ENCODE measurements around the gene LDHD.

The LDHD gene

GRCh38 chr16:75071621-75072020, 45.0 kb downstream of the LDHD start:
- peaks cover 57% of the 10 kb centered on the region for H3K4me1 Mint-ChIP-seq
- peaks cover 2% of the 10 kb centered on the region for H3K36me3 Mint-ChIP-seq (ENCODE audit: low read depth)
- H3K4me3 Mint-ChIP-seq, result no peak overlapping the region
- TF ChIP-seq CTCF (IDR thresholded peaks at IDR 0.05; ENCODE audit: unreplicated experiment in 3 of 3), result no peak
- no peak overlapping the region for H3K27ac Mint-ChIP-seq
- H3K9me3 Mint-ChIP-seq, result no peaks in the 10 kb centered on the region
- no peaks in the 10 kb centered on the region for H3K27me3 Mint-ChIP-seq (ENCODE audit: low read depth)

GRCh38 chr16:75070012-75070841, 46.4 kb downstream of the LDHD start:
- H3K9me3 Mint-ChIP-seq, result no peaks in the 10 kb centered on the region
- H3K27me3 Mint-ChIP-seq (ENCODE audit: low read depth), result no peaks in the 10 kb centered on the region
- peak overlapping the region; percentile 33 to 63 (median 58) for H3K27ac Mint-ChIP-seq
- peaks cover 63% of the 10 kb centered on the region for H3K4me1 Mint-ChIP-seq
- no peak for TF ChIP-seq CTCF (IDR thresholded peaks at IDR 0.05; ENCODE audit: unreplicated experiment in 3 of 3)
- no peak overlapping the region for H3K4me3 Mint-ChIP-seq
- H3K36me3 Mint-ChIP-seq (ENCODE audit: low read depth), result no peaks in the 10 kb centered on the region

- Mint-ChIP-seq H3K4me3 (no peak overlapping the region), H3K36me3 (ENCODE audit: low read depth) (no peaks in the 10 kb centered on the region), H3K4me1 (peaks cover 58% of the 10 kb centered on the region), H3K27ac (peak overlapping the region in 2 of 3 experiments; percentile 9 to 33), H3K27me3 (ENCODE audit: low read depth) (no peaks in the 10 kb centered on the region), H3K9me3 (no peaks in the 10 kb centered on the region)
- no peak for TF ChIP-seq CTCF (IDR thresholded peaks at IDR 0.05; ENCODE audit: unreplicated experiment in 3 of 3)
Measured at GRCh38 chr16:75068085-75069031, 48.2 kb downstream of the LDHD start.

- Mint-ChIP-seq H3K9me3 (no peaks in the 10 kb centered on the region), H3K36me3 (ENCODE audit: low read depth) (no peaks in the 10 kb centered on the region), H3K27ac (no peak overlapping the region), H3K27me3 (ENCODE audit: low read depth) (no peaks in the 10 kb centered on the region), H3K4me1 (peaks cover 56% of the 10 kb centered on the region), H3K4me3 (no peak overlapping the region)
- no peak for TF ChIP-seq CTCF (IDR thresholded peaks at IDR 0.05; ENCODE audit: unreplicated experiment in 3 of 3)
Measured at GRCh38 chr16:75066861-75067447, 49.6 kb downstream of the LDHD start.

GRCh38 chr16:75065521-75066149, 50.9 kb downstream of the LDHD start:
- H3K4me1 Mint-ChIP-seq, result peaks cover 61% of the 10 kb centered on the region
- H3K36me3 Mint-ChIP-seq (ENCODE audit: low read depth), result no peaks in the 10 kb centered on the region
- H3K27ac Mint-ChIP-seq, result peak overlapping the region; percentile 42 to 68 (median 59)
- H3K9me3 Mint-ChIP-seq, result no peaks in the 10 kb centered on the region
- TF ChIP-seq CTCF (IDR thresholded peaks at IDR 0.05; ENCODE audit: unreplicated experiment in 3 of 3), result no peak
- no peak overlapping the region for H3K4me3 Mint-ChIP-seq
- no peaks in the 10 kb centered on the region for H3K27me3 Mint-ChIP-seq (ENCODE audit: low read depth)
